ENCODE results near the gene DAAM1. TPM values are rescaled to one million over a fixed set of nuclear protein-coding genes. Genes with fewer than 3 reads are reported as not detected.
A peak's percentile ranks its signal among the peaks of the same experiment; 100 is the strongest.

The DAAM1 gene
- total RNA-seq, 1 donor from 2014 or later = 38.0 TPM

- H3K27me3 Mint-ChIP-seq (ENCODE audit: low read depth, unreplicated experiment) = no peaks in the 10 kb centered on the region
- H3K27ac Mint-ChIP-seq (ENCODE audit: unreplicated experiment) = no peak overlapping the region
- H3K36me3 Mint-ChIP-seq (ENCODE audit: low read depth, unreplicated experiment) = peaks cover 5% of the 10 kb centered on the region
- no peak for FAIRE-seq
- no peak overlapping the region for H3K4me3 Mint-ChIP-seq (ENCODE audit: unreplicated experiment)
- H2AFZ ChIP-seq (ENCODE audit: low read depth, low read length) = no peak overlapping the region
- no peak overlapping the region for H3K4me2 ChIP-seq (ENCODE audit: low read length)
- H3K4me3 ChIP-seq (ENCODE audit: insufficient read depth, low read depth, low read length) = no peak overlapping the region
- no peak overlapping the region for H3K27ac ChIP-seq (ENCODE audit: low read depth, low read length)
- TF ChIP-seq CTCF (IDR thresholded peaks at IDR 0.05; ENCODE audit: insufficient read depth, low read depth, low read length) (no peak), EZH2 (IDR thresholded peaks at IDR 0.05; ENCODE audit: insufficient read depth, low read length) (no peak)
- H3K4me1 ChIP-seq (ENCODE audit: insufficient read depth, low read length) = peaks cover 21% of the 10 kb centered on the region
- peak; percentile 38 for DNase-seq (ENCODE audit: low read depth)
- H3K4me1 Mint-ChIP-seq (ENCODE audit: low read depth, unreplicated experiment) = peaks cover 41% of the 10 kb centered on the region
- no peaks in the 10 kb centered on the region for H3K9me3 Mint-ChIP-seq (ENCODE audit: unreplicated experiment)
- no peaks in the 10 kb centered on the region for H3K79me2 ChIP-seq (ENCODE audit: insufficient read depth, low read length)
- no peaks in the 10 kb centered on the region for H3K36me3 ChIP-seq (ENCODE audit: insufficient read depth, low read length)
- no peaks in the 10 kb centered on the region for H3K9me3 ChIP-seq (ENCODE audit: insufficient read depth, low read depth, low read length)
- H4K20me1 ChIP-seq (ENCODE audit: insufficient read depth, low read length) = no peaks in the 10 kb centered on the region
- no peaks in the 10 kb centered on the region for H3K27me3 ChIP-seq (ENCODE audit: insufficient read depth, low read length)
- no peak overlapping the region for H3K9ac ChIP-seq (ENCODE audit: low read length)
Observed at GRCh38 chr14:59346329-59346728, 157.9 kb downstream of the DAAM1 start.

- H3K9ac ChIP-seq (ENCODE audit: low read length) = no peak overlapping the region
- H3K27me3 Mint-ChIP-seq (ENCODE audit: low read depth, unreplicated experiment) = no peaks in the 10 kb centered on the region
Observed at GRCh38 chr14:59346796-59347510, 158.5 kb downstream of the DAAM1 start.

More at GRCh38 chr14:59346796-59347510, 158.5 kb downstream of the DAAM1 start:
- no peak overlapping the region for H3K27ac ChIP-seq (ENCODE audit: low read depth, low read length)
- H3K9me3 Mint-ChIP-seq (ENCODE audit: unreplicated experiment) = no peaks in the 10 kb centered on the region
- DNase-seq (ENCODE audit: low read depth) = peak; percentile 73
- H3K27me3 ChIP-seq (ENCODE audit: insufficient read depth, low read length) = no peaks in the 10 kb centered on the region
- H3K36me3 Mint-ChIP-seq (ENCODE audit: low read depth, unreplicated experiment) = peaks cover 7% of the 10 kb centered on the region
- H3K79me2 ChIP-seq (ENCODE audit: insufficient read depth, low read length) = no peaks in the 10 kb centered on the region
- peak overlapping the region; percentile 24 for H3K4me3 Mint-ChIP-seq (ENCODE audit: unreplicated experiment)
- H3K27ac Mint-ChIP-seq (ENCODE audit: unreplicated experiment) = peak overlapping the region; percentile 91
- H3K4me1 Mint-ChIP-seq (ENCODE audit: low read depth, unreplicated experiment) = peaks cover 35% of the 10 kb centered on the region
- H3K36me3 ChIP-seq (ENCODE audit: insufficient read depth, low read length) = no peaks in the 10 kb centered on the region
- peak overlapping the region; percentile 20 for H3K4me2 ChIP-seq (ENCODE audit: low read length)
- H4K20me1 ChIP-seq (ENCODE audit: insufficient read depth, low read length) = no peaks in the 10 kb centered on the region
- TF ChIP-seq CTCF (IDR thresholded peaks at IDR 0.05; ENCODE audit: insufficient read depth, low read depth, low read length) (no peak), EZH2 (IDR thresholded peaks at IDR 0.05; ENCODE audit: insufficient read depth, low read length) (no peak)
- FAIRE-seq = no peak
- H3K4me1 ChIP-seq (ENCODE audit: insufficient read depth, low read length) = peaks cover 19% of the 10 kb centered on the region
- H2AFZ ChIP-seq (ENCODE audit: low read depth, low read length) = no peak overlapping the region
- H3K4me3 ChIP-seq (ENCODE audit: insufficient read depth, low read depth, low read length) = no peak overlapping the region
- no peaks in the 10 kb centered on the region for H3K9me3 ChIP-seq (ENCODE audit: insufficient read depth, low read depth, low read length)

All from astrocyte (in vitro differentiated cells and primary cell).